ENCODE data around the gene SCML1.

GRCh38 chrX:17710871-17711301, 26.4 kb upstream of the SCML1 start:
- TF ChIP-seq CTCF (conservative IDR thresholded peaks at IDR 0.05), result no peak
- TF ChIP-seq ZFX (IDR thresholded peaks at IDR 0.05), result no peak

Measured in C4-2B (cell line).